IPS DF 6.9 (cell line): ENCODE data around the gene SLC17A5.

ENCODE experiments used
- DNase-seq: peaks from one replicate; pipeline ENCODE4 v3.0.0-alpha.2; 2013; ENCODE audit warnings: low read depth, low spot score
- H3K27ac ChIP-seq: one replicate; pipeline ENCODE4 v1.5.1; 2013; ENCODE audit warnings: low read length, control low read depth
- H3K27me3 ChIP-seq: 2 replicates; pipeline ENCODE4 v1.6.1; 2013; ENCODE audit warnings: mild to moderate bottlenecking, low read length; ENCODE audit not compliant: control insufficient read depth, insufficient read depth
- H3K36me3 ChIP-seq: 2 replicates; pipeline ENCODE4 v1.6.1; 2013; ENCODE audit warnings: low read length; ENCODE audit not compliant: control insufficient read depth, insufficient read depth
- H3K4me1 ChIP-seq: 2 replicates; pipeline ENCODE4 v1.6.1; 2013; ENCODE audit warnings: low read length; ENCODE audit not compliant: control insufficient read depth, insufficient read depth
- H3K4me3 ChIP-seq: 2 replicates; pipeline ENCODE4 v1.5.1; 2013; ENCODE audit warnings: mild to moderate bottlenecking, low read length
- H3K9me3 ChIP-seq: 2 replicates; pipeline ENCODE4 v1.6.1; 2013; ENCODE audit warnings: low read length, inconsistent platforms; ENCODE audit not compliant: control insufficient read depth, insufficient read depth
- WGBS: extraction: QIAGEN DNeasy Blood & Tissue Kit; methylation state at CpG from one replicate; pipeline ENCODE4 v1.1.7; 2013; ENCODE audit warnings: mixed read lengths, missing lambda C conversion rate; ENCODE audit not compliant: insufficient read length, insufficient coverage; 5-methylcytosine and 5-hydroxymethylcytosine counted together

Gene SLC17A5

GRCh38 chr6:73653571-73654424, at the start of gene SLC17A5:
TSS of gene SLC17A5 (minus strand) at chr6:73653992. CDS start at chr6:73653886, 106 bp downstream.
- no peaks in the 10 kb centered on the region for H3K9me3 ChIP-seq
- no peaks in the 10 kb centered on the region for H3K4me1 ChIP-seq
- no peaks in the 10 kb centered on the region for H3K36me3 ChIP-seq
- H3K27me3 ChIP-seq = no peaks in the 10 kb centered on the region
- H3K27ac ChIP-seq = no peak within 1 kb of the TSS
- no peak for DNase-seq
- WGBS = no CpG with 5 or more reads among the region's 90 CpGs
- H3K4me3 ChIP-seq = peak within 1 kb of the TSS; percentile 84

- Histone ChIP-seq H3K27me3 (no peaks in the 10 kb centered on the region), H3K36me3 (no peaks in the 10 kb centered on the region), H3K27ac (no peak overlapping the region), H3K9me3 (no peaks in the 10 kb centered on the region), H3K4me1 (no peaks in the 10 kb centered on the region), H3K4me3 (no peak overlapping the region)
- no peak for DNase-seq
- WGBS = no CpG with 5 or more reads among the region's 1 CpG
These were observed 49.7 kb upstream of the SLC17A5 start for GRCh38 chr6:73703466-73703865.

- Histone ChIP-seq H3K27me3 (no peaks in the 10 kb centered on the region), H3K4me3 (no peak overlapping the region), H3K36me3 (no peaks in the 10 kb centered on the region), H3K9me3 (no peaks in the 10 kb centered on the region), H3K27ac (no peak overlapping the region), H3K4me1 (no peaks in the 10 kb centered on the region)
- DNase-seq = no peak
- no CpG with 5 or more reads among the region's 2 CpGs for WGBS
These were observed 48.7 kb upstream of the SLC17A5 start for GRCh38 chr6:73702444-73702843.

- Histone ChIP-seq H3K36me3 (no peaks in the 10 kb centered on the region), H3K27ac (no peak overlapping the region), H3K4me1 (no peaks in the 10 kb centered on the region), H3K27me3 (no peaks in the 10 kb centered on the region), H3K9me3 (no peaks in the 10 kb centered on the region), H3K4me3 (no peak overlapping the region)
- DNase-seq = no peak
- WGBS = no CpG with 5 or more reads among the region's 4 CpGs
These were observed 46.1 kb upstream of the SLC17A5 start for GRCh38 chr6:73699676-73700459.

GRCh38 chr6:73696966-73697655, 43.3 kb upstream of the SLC17A5 start:
- no peak for DNase-seq
- Histone ChIP-seq H3K36me3 (no peaks in the 10 kb centered on the region), H3K27me3 (no peaks in the 10 kb centered on the region), H3K27ac (no peak overlapping the region), H3K9me3 (no peaks in the 10 kb centered on the region), H3K4me3 (no peak overlapping the region), H3K4me1 (no peaks in the 10 kb centered on the region)
- no CpG with 5 or more reads among the region's 10 CpGs for WGBS

- no CpG with 5 or more reads among the region's 61 CpGs for WGBS
- no peak within 1 kb of the TSS for H3K27ac ChIP-seq
- peak within 1 kb of the TSS; percentile 56; the same call in 1 of the 2 replicates for H3K4me3 ChIP-seq
- H3K9me3 ChIP-seq = no peaks in the 10 kb centered on the region
- H3K27me3 ChIP-seq = no peaks in the 10 kb centered on the region
- DNase-seq = peak; percentile 48
- H3K4me1 ChIP-seq = no peaks in the 10 kb centered on the region
- H3K36me3 ChIP-seq = no peaks in the 10 kb centered on the region
These were observed 42.0 kb upstream of the SLC17A5 start, which contains the start of gene CD109 for GRCh38 chr6:73695619-73696421. TSS of gene CD109 (plus strand) at chr6:73696203. CDS start at chr6:73696216, 13 bp downstream.

- no peak overlapping the region for H3K4me3 ChIP-seq
- H3K27ac ChIP-seq = no peak overlapping the region
- DNase-seq = no peak
- no peaks in the 10 kb centered on the region for H3K9me3 ChIP-seq
- H3K36me3 ChIP-seq = no peaks in the 10 kb centered on the region
- WGBS = no CpG with 5 or more reads among the region's 5 CpGs
- H3K4me1 ChIP-seq = no peaks in the 10 kb centered on the region
- no peaks in the 10 kb centered on the region for H3K27me3 ChIP-seq
These were observed 41.1 kb upstream of the SLC17A5 start for GRCh38 chr6:73694711-73695411.

GRCh38 chr6:73691512-73691911, 37.7 kb upstream of the SLC17A5 start:
- Histone ChIP-seq H3K27me3 (no peaks in the 10 kb centered on the region), H3K27ac (no peak overlapping the region), H3K4me3 (no peak overlapping the region), H3K4me1 (no peaks in the 10 kb centered on the region), H3K36me3 (no peaks in the 10 kb centered on the region), H3K9me3 (no peaks in the 10 kb centered on the region)
- no peak for DNase-seq

- Histone ChIP-seq H3K4me3 (no peak overlapping the region), H3K9me3 (no peaks in the 10 kb centered on the region), H3K27ac (no peak overlapping the region), H3K4me1 (no peaks in the 10 kb centered on the region), H3K27me3 (no peaks in the 10 kb centered on the region), H3K36me3 (no peaks in the 10 kb centered on the region)
- no CpG with 5 or more reads among the region's 5 CpGs for WGBS
- DNase-seq = no peak
These were observed 36.3 kb upstream of the SLC17A5 start for GRCh38 chr6:73690056-73690455.
